ENCODE measurements around the gene CFD.
"Not testable (repeated sequence)": the region's sequence is repeated elsewhere in the genome, so short reads cannot be mapped to it uniquely, and the experiment has no call there.

The CFD gene

DNA sequence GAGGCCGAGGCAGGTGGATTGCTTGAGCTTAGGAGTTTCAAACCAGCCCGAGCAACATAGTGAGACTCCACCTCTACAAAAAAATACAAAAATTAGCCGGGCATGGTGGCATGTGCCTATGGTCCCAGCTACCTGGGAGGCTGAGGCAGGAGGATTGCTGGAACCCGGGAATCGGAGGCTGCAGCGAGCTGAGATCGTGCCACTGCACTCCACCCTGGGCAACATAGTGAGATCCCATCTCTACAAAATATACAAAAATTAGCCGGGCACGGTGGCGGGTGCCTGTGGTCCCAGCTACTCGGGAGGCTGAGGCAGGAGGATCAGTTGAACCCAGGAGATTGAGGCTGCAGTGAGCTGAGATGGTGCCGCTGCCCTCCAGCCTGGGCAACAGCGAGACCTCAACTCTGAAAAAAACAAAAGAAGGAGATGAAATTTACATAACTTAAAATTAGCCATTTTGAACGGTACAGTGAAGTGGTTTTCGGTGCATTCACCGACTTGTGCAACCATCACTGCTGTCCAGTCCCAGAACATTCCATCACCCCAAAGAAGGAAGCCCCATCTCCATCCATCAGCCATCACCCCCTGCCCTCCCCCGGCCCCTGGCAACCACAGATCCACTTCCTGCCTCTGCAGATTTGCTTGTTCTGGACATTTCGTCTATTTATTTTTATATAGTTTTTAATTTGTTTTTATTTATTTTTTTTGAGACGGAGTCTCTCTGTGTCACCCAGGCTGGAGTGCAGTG lies 33.4 kb upstream of the CFD start:
- no peak for DNase-seq (ENCODE audit: low spot score)

DNA sequence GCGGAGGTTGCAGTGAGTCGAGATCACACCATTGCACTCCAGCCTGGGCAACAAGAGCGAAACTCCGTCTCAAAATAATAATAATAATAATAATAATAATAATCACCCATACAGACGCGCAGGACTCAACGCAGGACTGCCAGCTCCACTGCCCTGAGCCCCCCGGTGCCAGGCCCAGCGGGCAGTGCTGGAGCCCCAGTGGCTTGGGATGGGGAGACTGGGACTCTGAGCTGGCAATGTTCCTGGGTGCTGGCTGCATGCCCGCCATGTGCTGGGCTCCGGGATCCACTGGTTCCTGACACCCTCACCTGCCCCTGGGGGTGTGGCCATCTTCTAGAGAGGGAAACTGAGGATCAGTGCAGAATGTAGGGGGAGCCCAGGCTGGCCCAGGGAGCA lies 32.2 kb upstream of the CFD start:
- DNase-seq (ENCODE audit: low spot score) = no peak

DNA sequence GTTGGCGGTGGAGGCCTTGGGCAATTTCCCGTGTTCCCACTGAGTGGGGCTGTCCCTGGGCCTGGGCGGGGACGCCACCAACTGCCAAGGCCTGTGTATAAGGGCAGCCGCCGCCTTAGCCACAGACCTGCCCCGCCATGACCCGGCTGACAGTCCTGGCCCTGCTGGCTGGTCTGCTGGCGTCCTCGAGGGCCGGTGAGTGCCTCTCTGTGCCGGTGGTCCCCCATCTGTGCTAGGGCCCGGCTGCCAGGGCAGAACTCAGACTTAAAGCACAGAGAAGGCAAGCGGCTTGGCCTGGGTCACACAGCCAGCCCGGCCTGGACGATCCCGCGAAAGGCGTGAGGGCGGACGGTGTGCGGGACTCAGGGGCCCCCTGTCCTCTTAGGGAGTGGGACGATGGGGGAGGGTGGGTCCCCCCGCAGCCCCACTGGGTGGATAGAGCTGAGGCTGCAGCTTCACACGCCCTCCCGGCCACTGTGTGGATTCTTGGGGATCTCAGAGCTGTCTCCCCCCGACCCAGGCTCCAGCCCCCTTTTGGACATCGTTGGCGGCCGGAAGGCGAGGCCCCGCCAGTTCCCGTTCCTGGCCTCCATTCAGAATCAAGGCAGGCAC lies 31.6 kb upstream of the CFD start, which contains the start of gene AZU1:
Gene AZU1 (plus strand): TSS at position 128 of the 612 bp plus-strand sequence. CDS start 10 bp downstream, at position 138.
- no peak for DNase-seq (ENCODE audit: low spot score)

DNA sequence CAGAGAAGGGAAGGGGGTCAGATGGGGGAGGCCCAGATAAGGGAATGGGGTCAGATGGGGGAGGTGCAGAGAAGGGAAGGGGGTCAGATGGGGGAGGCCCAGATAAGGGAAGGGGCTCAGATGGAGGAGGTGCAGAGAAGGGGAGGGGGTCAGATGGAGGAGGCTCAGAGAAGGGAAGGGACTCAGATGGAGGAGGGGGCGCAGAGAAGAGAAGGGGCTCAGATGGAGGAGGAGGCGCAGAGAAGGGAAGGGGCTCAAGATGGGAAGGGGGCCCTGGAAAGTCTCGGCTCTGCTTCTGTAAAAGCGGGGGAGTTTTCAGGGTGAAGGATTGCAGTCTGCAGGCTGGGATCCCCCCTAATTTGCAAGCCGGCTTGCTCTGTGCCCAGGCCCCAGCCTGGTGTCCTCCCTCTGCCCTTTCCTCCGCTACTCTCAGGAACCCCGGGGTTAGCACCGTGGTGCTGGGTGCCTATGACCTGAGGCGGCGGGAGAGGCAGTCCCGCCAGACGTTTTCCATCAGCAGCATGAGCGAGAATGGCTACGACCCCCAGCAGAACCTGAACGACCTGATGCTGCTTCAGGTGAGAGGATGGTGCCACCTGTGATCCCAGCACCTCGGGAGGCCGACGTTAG lies 30.2 kb upstream of the CFD start:
- no peak for DNase-seq (ENCODE audit: low spot score)

DNA sequence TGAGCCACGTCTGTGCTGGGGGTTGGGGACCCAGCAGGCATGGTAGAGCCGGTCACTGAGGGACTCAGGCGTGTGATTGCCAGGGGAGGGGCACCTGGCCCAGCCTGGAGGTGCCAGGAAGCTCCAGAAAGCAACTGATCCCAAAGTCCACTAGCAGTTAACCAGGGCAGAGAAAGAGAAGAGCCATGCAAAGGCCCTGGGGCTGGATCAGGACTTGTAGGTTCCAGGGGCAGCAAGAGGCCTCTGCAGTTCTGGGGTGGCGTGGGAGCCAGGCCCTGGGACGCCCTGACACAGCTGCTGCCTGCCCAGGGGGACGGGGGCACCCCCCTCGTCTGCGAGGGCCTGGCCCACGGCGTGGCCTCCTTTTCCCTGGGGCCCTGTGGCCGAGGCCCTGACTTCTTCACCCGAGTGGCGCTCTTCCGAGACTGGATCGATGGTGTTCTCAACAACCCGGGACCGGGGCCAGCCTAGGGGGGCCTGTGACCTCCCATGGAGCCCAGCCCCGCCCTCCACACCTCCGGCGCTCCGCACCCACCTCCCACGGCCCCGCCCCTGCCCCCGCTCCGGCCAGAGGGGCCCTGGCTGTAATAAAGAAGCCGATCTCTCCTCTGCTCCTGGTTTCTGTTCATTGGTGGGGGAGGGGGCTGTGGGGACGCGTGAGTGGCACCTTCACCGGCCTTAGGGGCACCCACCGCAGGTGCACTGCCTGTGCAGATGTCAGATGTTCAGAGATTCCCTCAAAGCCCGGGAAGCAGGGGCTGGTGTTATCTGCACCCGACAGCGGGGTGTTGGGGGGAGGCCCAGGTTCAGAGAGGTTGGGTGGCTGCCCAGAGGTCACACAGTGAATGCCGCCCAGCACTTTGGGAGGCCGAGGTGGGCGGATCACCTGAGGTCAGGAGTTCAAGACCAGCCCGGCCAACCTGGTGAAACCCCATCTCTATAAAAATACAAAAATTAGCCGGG lies 27.8 kb upstream of the CFD start:
- no peak for DNase-seq (ENCODE audit: low spot score)

DNA sequence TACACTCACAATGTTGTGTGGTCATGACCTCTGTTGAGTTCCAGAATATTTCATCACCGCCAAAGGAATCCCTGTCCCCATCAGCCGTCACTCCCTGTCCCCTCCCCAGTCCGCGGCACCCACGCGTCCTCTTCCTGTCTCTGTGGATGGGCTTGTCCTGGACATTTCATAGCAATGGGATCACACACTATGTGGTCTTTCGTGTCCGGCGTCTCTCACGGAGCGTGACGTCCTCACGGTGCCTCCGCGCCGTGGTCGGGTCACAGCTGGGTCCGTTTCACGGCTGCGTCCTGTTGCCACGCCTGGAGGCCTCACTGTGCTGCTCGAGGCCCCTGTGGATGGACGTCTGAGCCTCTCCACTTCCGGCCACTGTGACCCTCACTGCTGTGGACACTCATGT lies 25.2 kb upstream of the CFD start:
- no peak for DNase-seq (ENCODE audit: low spot score)

DNA sequence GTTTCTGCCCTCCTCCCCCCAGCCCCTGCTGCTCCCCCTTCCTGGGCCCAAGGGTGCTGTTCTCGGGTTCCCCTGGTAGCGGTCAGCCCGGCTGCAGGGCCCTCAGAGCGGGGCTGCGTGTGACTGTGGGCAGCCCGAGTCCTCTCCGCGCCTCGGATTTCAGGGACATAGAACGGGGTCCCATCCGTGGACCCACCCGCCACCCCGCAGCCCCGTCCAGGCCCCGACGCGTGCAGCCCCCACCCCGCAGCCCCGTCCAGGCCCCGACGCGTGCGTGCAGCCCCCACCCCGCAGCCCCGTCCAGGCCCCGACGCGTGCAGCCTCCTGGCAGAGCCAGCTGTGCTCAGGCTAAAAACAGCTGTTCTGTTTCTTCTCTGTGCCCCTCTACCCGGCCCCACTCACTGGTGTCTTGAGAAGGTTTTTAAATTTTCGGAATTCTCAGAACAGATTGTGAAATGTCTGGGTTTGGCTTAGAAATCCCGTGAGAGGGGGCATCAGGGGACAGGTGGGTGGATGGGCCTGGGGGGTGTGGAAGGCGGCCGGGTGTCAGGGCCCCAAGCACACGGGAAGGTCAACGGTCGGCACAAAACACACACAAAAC lies 24.2 kb upstream of the CFD start:
- DNase-seq (ENCODE audit: low spot score) = no peak

DNA sequence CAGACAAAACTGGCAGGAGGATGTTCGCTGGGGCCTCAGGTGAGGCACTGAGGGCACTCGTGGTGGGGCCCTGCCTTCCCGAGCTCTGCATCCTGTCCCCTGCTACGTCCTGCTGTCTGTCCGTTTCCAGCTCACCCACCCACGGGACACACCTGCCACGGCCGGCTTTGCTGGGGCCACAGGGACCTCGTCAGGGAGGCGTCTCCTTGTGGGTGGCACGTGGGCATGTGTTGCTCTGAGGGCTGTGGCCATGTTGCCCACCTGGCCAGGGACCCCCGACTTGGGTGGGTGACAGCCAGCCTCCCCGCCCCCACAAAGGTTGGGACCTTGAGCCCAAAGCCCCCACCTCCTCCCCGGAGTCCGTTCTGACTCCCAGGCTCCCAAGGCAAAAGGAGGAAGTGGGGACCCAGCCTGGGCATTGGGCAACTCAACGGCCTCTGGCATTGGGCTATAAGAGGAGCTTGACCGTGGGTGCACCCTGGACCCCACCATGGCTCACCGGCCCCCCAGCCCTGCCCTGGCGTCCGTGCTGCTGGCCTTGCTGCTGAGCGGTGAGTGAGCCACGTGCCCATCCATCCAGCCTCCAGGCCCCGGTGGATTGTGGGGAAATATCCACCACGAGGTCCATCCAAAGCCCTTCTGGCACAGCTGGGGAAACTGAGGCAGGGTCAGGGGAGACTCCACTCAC lies 18.8 kb upstream of the CFD start, which contains the start of gene PRTN3:
Gene PRTN3 (plus strand): TSS at position 481 of the 688 bp plus-strand sequence. CDS start 10 bp downstream, at position 491.
- DNase-seq (ENCODE audit: low spot score) = no peak

DNA sequence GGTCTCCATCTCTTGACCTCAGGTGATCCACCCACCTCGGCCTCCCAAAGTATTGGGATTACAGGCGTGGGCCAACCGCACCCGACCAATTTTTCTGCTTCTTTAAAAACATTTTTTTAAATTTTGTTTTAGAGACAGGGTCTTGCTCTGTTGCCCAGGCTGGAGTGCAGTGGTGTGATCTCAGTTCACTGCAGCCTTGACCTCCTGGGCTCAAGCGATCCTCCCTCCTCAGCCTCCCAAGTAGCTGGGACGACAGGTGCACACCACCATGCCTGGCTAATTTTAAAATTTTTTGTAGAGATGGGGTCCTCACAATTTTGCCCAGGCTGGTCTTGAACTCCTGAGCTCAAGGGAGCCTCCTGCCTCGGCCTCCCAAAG lies 16.7 kb upstream of the CFD start:
- DNase-seq (ENCODE audit: low spot score) = not testable (repeated sequence)

DNA sequence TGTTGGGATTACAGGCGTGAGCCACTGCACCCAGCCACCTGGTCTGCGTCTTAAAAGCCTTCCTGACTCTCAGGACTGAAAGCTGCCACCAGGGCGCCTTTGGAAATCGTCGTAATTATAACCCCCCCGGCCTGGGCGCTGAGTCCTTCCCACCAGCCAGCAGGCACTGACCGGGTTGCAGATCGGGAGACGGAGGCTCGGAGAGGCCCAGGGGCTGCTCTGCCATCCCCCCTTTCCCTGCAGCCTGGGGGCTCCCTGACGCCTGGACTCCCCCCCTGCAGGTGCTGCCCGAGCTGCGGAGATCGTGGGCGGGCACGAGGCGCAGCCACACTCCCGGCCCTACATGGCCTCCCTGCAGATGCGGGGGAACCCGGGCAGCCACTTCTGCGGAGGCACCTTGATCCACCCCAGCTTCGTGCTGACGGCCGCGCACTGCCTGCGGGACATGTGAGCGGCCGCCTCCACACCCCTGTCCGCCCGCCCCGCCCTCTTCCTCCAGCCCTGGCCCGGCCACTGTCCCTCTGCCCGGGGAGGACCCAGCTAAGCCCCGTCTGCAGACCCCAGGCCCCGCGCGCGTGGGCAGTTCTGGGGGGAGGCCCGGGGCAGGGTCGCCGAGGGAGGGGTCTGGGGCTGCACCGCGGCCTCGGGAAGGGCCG lies 16.2 kb upstream of the CFD start:
- DNase-seq (ENCODE audit: low spot score) = no peak

DNA sequence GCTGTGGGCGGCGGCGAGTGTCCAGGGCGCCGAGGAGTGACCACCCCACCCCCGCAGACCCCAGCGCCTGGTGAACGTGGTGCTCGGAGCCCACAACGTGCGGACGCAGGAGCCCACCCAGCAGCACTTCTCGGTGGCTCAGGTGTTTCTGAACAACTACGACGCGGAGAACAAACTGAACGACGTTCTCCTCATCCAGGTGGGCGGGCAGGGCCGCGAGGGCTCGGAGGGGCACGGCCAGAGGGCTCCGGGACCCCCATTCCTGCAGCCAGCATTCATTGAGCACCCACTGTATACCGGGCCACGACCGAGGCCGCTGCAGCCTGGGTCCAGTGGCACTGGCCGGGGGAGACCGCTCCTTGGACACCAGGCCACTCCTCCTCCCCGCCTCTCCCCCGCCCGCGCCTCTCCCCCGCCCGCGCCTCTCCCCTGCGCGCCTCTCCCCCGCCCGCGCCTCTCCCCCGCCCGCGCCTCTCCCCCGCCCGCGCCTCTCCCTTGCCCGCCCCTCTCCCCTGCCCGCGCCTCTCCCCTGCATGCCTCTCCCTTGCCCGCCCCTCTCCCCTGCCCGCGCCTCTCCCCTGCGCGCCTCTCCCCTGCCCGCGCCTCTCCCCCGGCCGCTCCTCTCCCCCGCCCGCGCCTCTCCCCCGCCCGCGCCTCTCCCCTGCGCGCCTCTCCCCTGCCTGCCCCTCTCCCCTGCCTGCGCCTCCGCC lies 15.5 kb upstream of the CFD start:
- DNase-seq (ENCODE audit: low spot score) = no peak

DNA sequence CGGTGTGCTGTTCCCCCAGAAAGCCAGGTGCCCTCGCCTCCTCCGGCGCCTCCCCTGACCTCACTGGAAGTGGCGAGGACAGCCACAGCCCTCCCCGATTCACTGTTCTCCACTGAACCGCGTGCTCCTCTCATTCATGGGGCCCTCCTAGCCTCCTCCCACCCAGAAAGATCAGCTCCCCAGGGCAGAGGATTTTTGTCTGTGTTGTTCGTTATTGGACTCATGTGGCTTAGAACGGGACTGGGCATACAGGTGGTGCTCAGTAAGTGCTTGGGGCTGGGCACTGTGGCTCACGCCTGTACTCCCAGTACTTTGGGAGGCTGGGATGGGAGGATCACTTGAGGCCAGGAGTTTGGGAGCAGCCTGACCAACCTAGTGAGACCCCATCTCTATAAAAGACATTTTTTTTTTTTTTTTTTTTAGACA lies 14.9 kb upstream of the CFD start:
- DNase-seq (ENCODE audit: low spot score) = no peak

DNA sequence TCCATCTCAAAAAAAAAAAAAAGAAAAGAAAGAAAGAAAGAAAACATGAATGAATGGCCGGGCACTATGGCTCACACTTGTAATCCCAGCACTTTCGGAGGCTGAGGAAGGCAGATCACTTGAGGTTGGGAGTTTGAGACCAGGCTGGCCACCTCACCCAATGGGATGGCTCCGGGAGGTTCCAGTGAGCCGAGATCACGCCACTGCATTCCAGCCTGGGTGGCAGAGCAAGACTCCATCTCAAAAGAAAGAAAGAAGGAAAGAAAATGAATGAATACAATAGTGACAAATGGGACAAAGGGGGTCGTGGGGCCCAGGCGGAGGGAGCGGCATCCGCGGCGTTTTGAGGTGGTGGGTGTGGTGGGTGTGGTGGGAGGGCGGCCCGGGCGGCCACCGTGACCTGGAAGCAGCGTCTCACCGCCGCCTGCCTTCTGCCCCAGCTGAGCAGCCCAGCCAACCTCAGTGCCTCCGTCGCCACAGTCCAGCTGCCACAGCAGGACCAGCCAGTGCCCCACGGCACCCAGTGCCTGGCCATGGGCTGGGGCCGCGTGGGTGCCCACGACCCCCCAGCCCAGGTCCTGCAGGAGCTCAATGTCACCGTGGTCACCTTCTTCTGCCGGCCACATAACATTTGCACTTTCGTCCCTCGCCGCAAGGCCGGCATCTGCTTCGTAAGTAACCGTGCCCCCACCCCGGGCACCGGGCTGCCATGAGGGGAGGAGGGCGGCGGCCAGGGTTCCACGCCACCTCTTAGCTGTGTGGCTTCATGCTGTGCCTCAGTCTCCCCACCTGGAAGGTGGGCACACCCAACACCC lies 13.6 kb upstream of the CFD start:
- DNase-seq (ENCODE audit: low spot score) = no peak

DNA sequence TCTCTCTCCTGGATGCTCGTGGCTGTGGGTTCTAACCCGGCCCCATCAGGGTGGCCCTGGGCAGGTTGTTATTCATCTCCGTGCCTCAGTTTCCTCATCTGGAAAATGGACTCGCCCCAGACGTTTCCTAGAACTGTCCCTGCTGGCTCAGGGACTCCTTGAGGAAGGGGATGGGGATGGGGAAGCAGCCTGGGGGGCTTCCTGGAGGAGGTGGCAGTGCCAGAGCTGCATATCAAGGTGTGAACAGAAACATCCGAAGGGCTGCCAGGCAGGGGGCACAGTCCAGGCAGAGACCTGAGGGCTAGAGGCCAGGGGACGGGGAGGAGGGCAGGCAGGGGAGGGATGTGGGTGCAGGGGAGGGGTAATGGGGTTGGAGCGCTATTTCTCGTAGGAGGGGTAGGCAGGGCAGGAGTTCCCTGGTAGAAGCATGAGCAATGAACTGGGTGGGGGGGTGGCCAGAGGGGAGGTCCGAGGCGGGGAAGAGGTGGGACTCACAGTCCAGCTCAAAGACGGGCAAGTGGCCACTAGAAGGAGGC lies 11.0 kb upstream of the CFD start:
- DNase-seq (ENCODE audit: low spot score) = no peak

DNA sequence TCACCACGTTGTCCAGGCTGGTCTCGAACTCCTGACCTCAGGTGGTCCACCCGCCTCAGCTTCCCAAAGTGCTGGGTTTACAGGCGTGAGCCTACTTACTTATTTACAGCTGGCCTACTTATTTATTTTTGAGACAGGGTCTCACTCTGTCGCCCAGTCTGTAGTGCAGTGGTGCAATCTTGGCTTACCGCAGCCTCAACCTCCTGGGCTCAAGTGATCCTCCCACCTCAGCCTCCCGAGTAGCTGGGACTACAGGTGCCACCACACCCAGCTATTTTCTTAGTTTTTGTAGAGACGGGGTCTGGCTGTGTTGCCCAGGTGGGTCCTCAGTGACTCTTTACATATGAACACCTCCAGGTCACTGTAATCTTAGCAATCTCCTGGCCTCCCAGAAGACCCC lies 10.3 kb upstream of the CFD start:
- not testable (repeated sequence) for DNase-seq (ENCODE audit: low spot score)

DNA sequence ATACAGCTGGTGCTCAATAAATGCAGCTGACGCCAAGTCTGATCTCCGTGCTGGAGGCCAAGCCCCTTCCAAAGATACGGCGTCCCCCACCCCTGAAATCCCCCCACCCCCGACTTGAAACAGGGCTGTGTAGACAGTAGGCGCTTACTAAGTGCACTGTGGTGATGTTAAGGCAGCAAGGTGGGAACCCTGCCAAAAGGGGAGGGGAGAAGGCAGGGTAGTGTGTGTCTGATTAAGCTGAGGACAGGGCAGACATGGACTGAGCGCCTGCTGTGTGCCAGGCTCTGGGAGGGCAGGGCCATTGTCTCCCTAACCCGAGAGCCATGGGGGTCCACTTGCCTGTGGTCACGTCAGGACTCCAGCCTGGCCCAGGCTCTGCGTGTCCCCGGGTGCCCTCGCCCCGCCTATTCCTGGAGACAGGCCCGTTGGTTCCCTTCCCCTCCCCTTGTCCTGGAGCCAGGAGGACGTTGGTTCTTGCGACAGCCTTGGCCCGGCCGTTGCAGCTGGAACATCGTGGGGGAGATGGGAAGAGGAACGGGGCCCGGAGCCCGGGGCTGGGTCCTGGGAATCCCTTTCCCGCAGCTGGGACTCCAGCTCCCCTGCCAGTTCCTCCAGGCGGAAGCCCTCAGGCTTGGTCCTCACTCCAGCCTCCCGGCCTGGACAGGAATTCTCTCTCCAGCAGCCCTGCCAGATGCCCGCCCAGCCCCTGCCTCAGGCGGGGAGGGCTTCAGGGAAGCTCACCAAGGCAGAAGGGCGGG lies 9.1 kb upstream of the CFD start:
- DNase-seq (ENCODE audit: low spot score) = no peak

DNA sequence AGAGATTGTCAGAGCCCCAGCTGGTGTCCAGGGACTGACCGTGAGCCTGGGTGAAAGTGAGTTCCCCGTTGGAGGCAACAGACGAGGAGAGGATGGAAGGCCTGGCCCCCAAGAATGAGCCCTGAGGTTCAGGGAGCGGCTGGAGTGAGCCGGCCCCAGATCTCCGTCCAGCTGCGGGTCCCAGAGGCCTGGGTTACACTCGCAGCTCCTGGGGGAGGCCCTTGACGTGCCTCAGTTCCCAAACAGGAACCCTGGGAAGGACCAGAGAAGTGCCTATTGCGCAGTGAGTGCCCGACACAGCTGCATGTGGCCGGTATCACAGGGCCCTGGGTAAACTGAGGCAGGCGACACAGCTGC lies 8.5 kb upstream of the CFD start:
- DNase-seq (ENCODE audit: low spot score) = no peak
